ENCODE data around the gene ZDHHC3. TPM values are rescaled to one million over a fixed set of nuclear protein-coding genes. Genes with fewer than 3 reads are reported as not detected.
A peak's percentile ranks its signal among the peaks of the same experiment; 100 is the strongest.

The ZDHHC3 gene
- polyA plus RNA-seq, 1 donor from 2014 or later, result 33.6 TPM

DNA sequence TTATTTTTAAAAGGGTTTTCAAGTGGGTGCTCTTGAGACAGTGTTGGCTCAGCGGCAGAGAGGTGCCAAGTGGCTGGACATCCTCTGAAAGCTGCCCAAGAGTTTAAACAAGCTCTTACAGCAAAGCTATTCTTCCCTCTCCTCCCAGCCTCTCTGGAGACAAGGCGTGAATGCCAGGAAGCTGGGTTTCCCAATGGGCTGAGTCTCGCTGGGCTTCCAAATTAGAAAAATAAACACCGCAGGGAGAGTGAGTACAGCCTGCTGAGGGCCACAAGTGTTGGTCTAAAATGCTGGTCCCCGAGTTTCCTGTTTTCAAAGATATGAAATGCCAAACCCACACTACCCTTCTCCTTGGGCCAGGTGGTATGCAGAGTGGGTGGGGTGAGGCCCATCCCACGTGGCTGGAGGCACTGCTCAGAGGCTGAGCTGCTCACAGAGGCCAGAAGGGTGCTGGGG lies 36.4 kb downstream of the ZDHHC3 start:
- no peak overlapping the region for H3K4me3 Mint-ChIP-seq
- no peaks in the 10 kb centered on the region for H3K27me3 Mint-ChIP-seq
- H3K36me3 Mint-ChIP-seq, result peaks cover 12% of the 10 kb centered on the region
- H3K9me3 Mint-ChIP-seq, result no peaks in the 10 kb centered on the region
- H3K4me1 Mint-ChIP-seq, result no peaks in the 10 kb centered on the region
- no peak overlapping the region for H3K27ac Mint-ChIP-seq

- Mint-ChIP-seq H3K27ac (no peak overlapping the region), H3K27me3 (no peaks in the 10 kb centered on the region), H3K36me3 (peaks cover 14% of the 10 kb centered on the region), H3K4me1 (no peaks in the 10 kb centered on the region), H3K9me3 (no peaks in the 10 kb centered on the region), H3K4me3 (no peak overlapping the region)
These were observed 42.7 kb downstream of the ZDHHC3 start for GRCh38 chr3:44932986-44933944.

GRCh38 chr3:44932271-44932670 lies 43.7 kb downstream of the ZDHHC3 start:
- no peaks in the 10 kb centered on the region for H3K4me1 Mint-ChIP-seq
- H3K27ac Mint-ChIP-seq, result no peak overlapping the region

GRCh38 chr3:44931791-44932190 lies 44.2 kb downstream of the ZDHHC3 start:
- H3K27me3 Mint-ChIP-seq, result no peaks in the 10 kb centered on the region
- peaks cover 21% of the 10 kb centered on the region for H3K36me3 Mint-ChIP-seq
- H3K27ac Mint-ChIP-seq, result no peak overlapping the region
- no peaks in the 10 kb centered on the region for H3K9me3 Mint-ChIP-seq
- no peak overlapping the region for H3K4me3 Mint-ChIP-seq
- H3K4me1 Mint-ChIP-seq, result no peaks in the 10 kb centered on the region

More at GRCh38 chr3:44932271-44932670, 43.7 kb downstream of the ZDHHC3 start:
- H3K27me3 Mint-ChIP-seq, result no peaks in the 10 kb centered on the region
- no peaks in the 10 kb centered on the region for H3K9me3 Mint-ChIP-seq
- H3K36me3 Mint-ChIP-seq, result peaks cover 17% of the 10 kb centered on the region
- no peak overlapping the region for H3K4me3 Mint-ChIP-seq

- Mint-ChIP-seq H3K27me3 (no peaks in the 10 kb centered on the region), H3K27ac (no peak overlapping the region), H3K4me1 (no peaks in the 10 kb centered on the region), H3K36me3 (peaks cover 24% of the 10 kb centered on the region), H3K4me3 (no peak overlapping the region), H3K9me3 (no peaks in the 10 kb centered on the region)
These were observed 45.1 kb downstream of the ZDHHC3 start for GRCh38 chr3:44930911-44931310.

- Mint-ChIP-seq H3K4me3 (no peak overlapping the region), H3K36me3 (peaks cover 23% of the 10 kb centered on the region), H3K27me3 (no peaks in the 10 kb centered on the region), H3K9me3 (no peaks in the 10 kb centered on the region), H3K4me1 (peaks cover 0 to 1% (median 0%) of the 10 kb centered on the region in 3 donors), H3K27ac (no peak overlapping the region)
These were observed 46.2 kb downstream of the ZDHHC3 start for GRCh38 chr3:44929782-44930181.

GRCh38 chr3:44927371-44927770 lies 48.6 kb downstream of the ZDHHC3 start:
- no peaks in the 10 kb centered on the region for H3K27me3 Mint-ChIP-seq
- no peaks in the 10 kb centered on the region for H3K9me3 Mint-ChIP-seq
- H3K27ac Mint-ChIP-seq, result peak overlapping the region in 1 of 3 donors; percentile 9
- H3K4me3 Mint-ChIP-seq, result no peak overlapping the region
- peaks cover 26% of the 10 kb centered on the region for H3K36me3 Mint-ChIP-seq
- peaks cover 0 to 2% (median 0%) of the 10 kb centered on the region in 3 donors for H3K4me1 Mint-ChIP-seq

DNA sequence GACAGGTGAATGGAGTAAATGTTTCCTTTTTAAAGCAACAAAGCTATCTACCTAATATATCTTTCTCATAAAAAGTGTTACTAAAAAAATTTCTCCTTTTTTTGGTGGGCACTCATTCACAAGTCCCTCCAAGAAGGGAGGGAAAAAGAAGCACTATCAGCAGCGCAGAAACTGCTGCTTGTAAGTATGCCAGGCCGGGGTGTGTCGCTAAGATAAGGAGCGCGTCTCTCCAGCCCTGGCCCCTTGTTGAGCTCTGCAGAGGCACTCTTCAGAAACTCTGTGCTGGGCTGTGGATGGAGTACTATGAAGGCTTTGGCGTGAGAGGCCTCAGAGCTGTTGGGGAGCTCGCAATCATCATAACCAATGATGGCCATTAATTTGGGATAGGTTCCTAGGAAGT lies 49.1 kb downstream of the ZDHHC3 start:
- H3K27me3 Mint-ChIP-seq, result no peaks in the 10 kb centered on the region
- no peaks in the 10 kb centered on the region for H3K9me3 Mint-ChIP-seq
- peak overlapping the region in 1 of 3 donors; percentile 9 for H3K27ac Mint-ChIP-seq
- peaks cover 0 to 2% (median 0%) of the 10 kb centered on the region in 3 donors for H3K4me1 Mint-ChIP-seq
- H3K36me3 Mint-ChIP-seq, result peaks cover 24% of the 10 kb centered on the region
- no peak overlapping the region for H3K4me3 Mint-ChIP-seq

- Mint-ChIP-seq H3K27ac (peak overlapping the region in 1 of 3 donors; percentile 58), H3K9me3 (no peaks in the 10 kb centered on the region), H3K4me3 (no peak overlapping the region), H3K36me3 (peaks cover 24% of the 10 kb centered on the region), H3K4me1 (peaks cover 0 to 2% (median 0%) of the 10 kb centered on the region in 3 donors), H3K27me3 (no peaks in the 10 kb centered on the region)
These were observed 49.8 kb downstream of the ZDHHC3 start for GRCh38 chr3:44926172-44926571.

DNA sequence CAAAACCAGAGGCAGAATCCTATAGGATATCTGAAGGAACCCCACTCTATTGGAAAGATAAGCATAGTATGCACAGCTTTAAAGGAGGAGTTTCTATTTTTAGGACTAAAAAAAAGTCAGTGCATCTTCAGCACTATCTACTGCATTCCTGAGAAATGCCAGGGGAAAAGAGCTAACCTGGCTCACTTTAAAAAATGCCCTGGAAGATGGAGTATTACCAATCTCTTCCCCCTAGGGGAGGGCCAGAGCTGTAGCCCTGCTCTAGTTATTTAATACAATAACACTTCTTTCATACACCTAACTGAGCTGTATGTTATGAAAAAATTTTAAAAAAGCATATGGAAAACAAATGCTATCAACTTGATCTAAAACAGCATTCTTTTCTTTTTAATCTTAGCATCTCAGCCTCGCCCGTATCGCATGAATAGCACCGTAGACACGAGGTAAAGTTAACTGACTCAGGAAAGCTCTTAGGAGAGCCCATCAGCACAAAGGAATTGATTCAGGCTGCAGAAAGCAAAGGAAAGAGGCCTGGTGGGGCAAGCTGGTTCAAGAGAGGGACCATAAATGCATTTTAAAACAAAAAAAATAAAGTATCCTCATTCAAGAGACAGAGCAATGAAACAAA lies 51.4 kb downstream of the ZDHHC3 start:
- H3K4me1 Mint-ChIP-seq, result peaks cover 0 to 2% (median 0%) of the 10 kb centered on the region in 3 donors
- no peaks in the 10 kb centered on the region for H3K9me3 Mint-ChIP-seq
- H3K27me3 Mint-ChIP-seq, result no peaks in the 10 kb centered on the region
- peaks cover 28% of the 10 kb centered on the region for H3K36me3 Mint-ChIP-seq
- H3K4me3 Mint-ChIP-seq, result peak overlapping the region in 1 of 4 donors; percentile 52
- H3K27ac Mint-ChIP-seq, result no peak overlapping the region

- no peak overlapping the region for H3K27ac Mint-ChIP-seq
These were observed 52.1 kb downstream of the ZDHHC3 start for GRCh38 chr3:44923632-44924456.

GRCh38 chr3:44920081-44920480 lies 55.9 kb downstream of the ZDHHC3 start:
- H3K4me3 Mint-ChIP-seq, result no peak overlapping the region
- H3K36me3 Mint-ChIP-seq, result peaks cover 11% of the 10 kb centered on the region
- H3K4me1 Mint-ChIP-seq, result peaks cover 0 to 2% (median 0%) of the 10 kb centered on the region in 3 donors
- H3K27ac Mint-ChIP-seq, result no peak overlapping the region
- no peaks in the 10 kb centered on the region for H3K27me3 Mint-ChIP-seq
- H3K9me3 Mint-ChIP-seq, result no peaks in the 10 kb centered on the region

More at GRCh38 chr3:44923632-44924456, 52.1 kb downstream of the ZDHHC3 start:
- H3K4me1 Mint-ChIP-seq, result peaks cover 0 to 2% (median 0%) of the 10 kb centered on the region in 3 donors
- H3K4me3 Mint-ChIP-seq, result no peak overlapping the region
- H3K9me3 Mint-ChIP-seq, result no peaks in the 10 kb centered on the region
- no peaks in the 10 kb centered on the region for H3K27me3 Mint-ChIP-seq
- H3K36me3 Mint-ChIP-seq, result peaks cover 30% of the 10 kb centered on the region

- Mint-ChIP-seq H3K27me3 (no peaks in the 10 kb centered on the region), H3K36me3 (peaks cover 5% of the 10 kb centered on the region), H3K27ac (peak overlapping the region in 1 of 3 donors; percentile 57), H3K9me3 (no peaks in the 10 kb centered on the region), H3K4me3 (no peak overlapping the region), H3K4me1 (no peaks in the 10 kb centered on the region)
These were observed 57.4 kb downstream of the ZDHHC3 start for GRCh38 chr3:44918581-44918980.

GRCh38 chr3:44918087-44918486 lies 57.9 kb downstream of the ZDHHC3 start:
- Mint-ChIP-seq H3K27ac (no peak overlapping the region), H3K27me3 (no peaks in the 10 kb centered on the region), H3K36me3 (peaks cover 5% of the 10 kb centered on the region)

More at GRCh38 chr3:44918087-44918486, 57.9 kb downstream of the ZDHHC3 start:
- Mint-ChIP-seq H3K9me3 (no peaks in the 10 kb centered on the region), H3K4me3 (no peak overlapping the region), H3K4me1 (no peaks in the 10 kb centered on the region)

All from IgD-negative memory B cell (primary cell).